ENCODE data around the gene PREX1. TPM values are rescaled to one million over a fixed set of nuclear protein-coding genes. Genes with fewer than 3 reads are reported as not detected.

Gene PREX1
- total RNA-seq, 1 donor from 2014 or later = 11.2 TPM

- no peak overlapping the region for H3K27ac ChIP-seq (replicated peaks)
- peaks cover 23% of the 10 kb centered on the region for H3K36me3 ChIP-seq
- no peak for TF ChIP-seq CTCF (IDR thresholded peaks at IDR 0.05; ENCODE audit: borderline replicate concordance)
- DNase-seq = no peak
- no peaks in the 10 kb centered on the region for H3K9me3 ChIP-seq (replicated peaks)
- intact Hi-C loops (cut with micrococcal nuclease) = no loop called here
- H3K4me1 ChIP-seq = peaks cover 49% of the 10 kb centered on the region
- H3K27me3 ChIP-seq (ENCODE audit: low read depth) = no peaks in the 10 kb centered on the region
- no peak overlapping the region for H3K4me3 ChIP-seq
These were observed 147.1 kb downstream of the PREX1 start for GRCh38 chr20:48680650-48681049.

GRCh38 chr20:48679599-48679998, 148.2 kb downstream of the PREX1 start:
- intact Hi-C loops (cut with micrococcal nuclease) = no loop called here

GRCh38 chr20:48679011-48679410, 148.8 kb downstream of the PREX1 start:
- Histone ChIP-seq H3K4me3 (no peak overlapping the region), H3K36me3 (peaks cover 23% of the 10 kb centered on the region), H3K27ac (replicated peaks) (no peak overlapping the region), H3K4me1 (peaks cover 32% of the 10 kb centered on the region), H3K9me3 (replicated peaks) (no peaks in the 10 kb centered on the region), H3K27me3 (ENCODE audit: low read depth) (no peaks in the 10 kb centered on the region)
- intact Hi-C loops (cut with micrococcal nuclease) = no loop called here
- DNase-seq = no peak
- TF ChIP-seq CTCF (IDR thresholded peaks at IDR 0.05; ENCODE audit: borderline replicate concordance) = no peak

More at GRCh38 chr20:48679599-48679998, 148.2 kb downstream of the PREX1 start:
- no peak for TF ChIP-seq CTCF (IDR thresholded peaks at IDR 0.05; ENCODE audit: borderline replicate concordance)
- no peak for DNase-seq
- Histone ChIP-seq H3K4me1 (peaks cover 38% of the 10 kb centered on the region), H3K36me3 (peaks cover 23% of the 10 kb centered on the region), H3K9me3 (replicated peaks) (no peaks in the 10 kb centered on the region), H3K27me3 (ENCODE audit: low read depth) (no peaks in the 10 kb centered on the region), H3K27ac (replicated peaks) (no peak overlapping the region), H3K4me3 (no peak overlapping the region)

GRCh38 chr20:48678421-48678820, 149.4 kb downstream of the PREX1 start:
- peaks cover 26% of the 10 kb centered on the region for H3K4me1 ChIP-seq
- TF ChIP-seq CTCF (IDR thresholded peaks at IDR 0.05; ENCODE audit: borderline replicate concordance) = no peak
- intact Hi-C loops (cut with micrococcal nuclease) = no loop called here

GRCh38 chr20:48676795-48677460, 150.9 kb downstream of the PREX1 start:
- intact Hi-C loops (cut with micrococcal nuclease) = no loop called here

More at GRCh38 chr20:48678421-48678820, 149.4 kb downstream of the PREX1 start:
- Histone ChIP-seq H3K27me3 (ENCODE audit: low read depth) (no peaks in the 10 kb centered on the region), H3K9me3 (replicated peaks) (no peaks in the 10 kb centered on the region), H3K27ac (replicated peaks) (no peak overlapping the region), H3K36me3 (peaks cover 23% of the 10 kb centered on the region), H3K4me3 (no peak overlapping the region)
- no peak for DNase-seq

More at GRCh38 chr20:48676795-48677460, 150.9 kb downstream of the PREX1 start:
- H3K4me3 ChIP-seq = no peak overlapping the region
- H3K4me1 ChIP-seq = peaks cover 12% of the 10 kb centered on the region
- no peak for DNase-seq
- H3K9me3 ChIP-seq (replicated peaks) = no peaks in the 10 kb centered on the region
- H3K36me3 ChIP-seq = peaks cover 23% of the 10 kb centered on the region
- TF ChIP-seq CTCF (IDR thresholded peaks at IDR 0.05; ENCODE audit: borderline replicate concordance) = no peak
- no peak overlapping the region for H3K27ac ChIP-seq (replicated peaks)
- H3K27me3 ChIP-seq (ENCODE audit: low read depth) = no peaks in the 10 kb centered on the region
